ENCODE results near the gene FNTB.

- TF ChIP-seq CTCF (conservative IDR thresholded peaks at IDR 0.05; ENCODE audit: low read depth, low read length) (no peak), EZH2 (IDR thresholded peaks at IDR 0.05; ENCODE audit: low read length, unreplicated experiment) (no peak), EZH2phosphoT487 (IDR thresholded peaks at IDR 0.05; ENCODE audit: borderline replicate concordance, low read length) (no peak)
Measured at GRCh38 chr14:64970776-64971477, 15.8 kb upstream of the FNTB start.

Data from PC-3 (cell line).